Sigmoid colon (tissue), 7 donors: ENCODE measurements around the gene ROBO3. TPM values are rescaled to one million over a fixed set of nuclear protein-coding genes. Genes with fewer than 3 reads are reported as not detected.

ENCODE experiments used
- DNase-seq: peaks from one replicate; pipeline ENCODE4 v3.0.0-alpha.2; 2019
- H3K27ac ChIP-seq, 4 donors: fragments of 200-600 bp; sonication (generic); one replicate each; pipeline ENCODE4 v1.5.1; 2016 to 2019; ENCODE audit warnings: mild to moderate bottlenecking in 1 of 4
- H3K27me3 ChIP-seq, 3 donors: fragments of 200-600 bp; sonication (generic); one replicate each; pipeline ENCODE4 v1.5.1; 2019; ENCODE audit warnings: mild to moderate bottlenecking in 1 of 3
- H3K36me3 ChIP-seq, 4 donors: fragments of 200-600 bp; sonication (generic); one replicate each; pipeline ENCODE4 v1.5.1; 2016 to 2019
- H3K4me1 ChIP-seq, 4 donors: fragments of 200-600 bp; sonication (generic); one replicate each; pipeline ENCODE4 v1.5.1; 2017 to 2019
- H3K4me3 ChIP-seq, 4 donors: fragments of 200-600 bp; sonication (generic); one replicate each; pipeline ENCODE4 v1.5.1; 2017 to 2019; ENCODE audit warnings: mild to moderate bottlenecking in 2 of 4, moderate library complexity in 1 of 4
- H3K9me3 ChIP-seq, 4 donors: fragments of 200-600 bp in 3 of 4; sonication (generic) in 3 of 4; one replicate each; pipeline versions ENCODE4 v1.5.1 to v1.6.1; 2013 to 2019
- EP300 ChIP-seq, 4 donors: sonication (generic); formaldehyde crosslinking; IDR thresholded peaks; one replicate each; pipeline ENCODE4 v1.6.1; 2017; ENCODE audit warnings: antibody characterized with exemption in 4 of 4
- POLR2A ChIP-seq, 2 donors: fragments of 450-650 bp; IDR thresholded peaks; one replicate each; pipeline ENCODE4 v1.6.1; 2016; ENCODE audit warnings: antibody characterized with exemption in 2 of 2, mild to moderate bottlenecking in 2 of 2, moderate library complexity in 2 of 2
- POLR2AphosphoS5 ChIP-seq, 4 donors: sonication (generic); formaldehyde crosslinking; IDR thresholded peaks; one replicate each; pipeline ENCODE4 v1.6.1; 2017; ENCODE audit warnings: antibody characterized with exemption in 4 of 4
- WGBS, 2 donors: extraction: QIAGEN DNeasy Blood & Tissue Kit; methylation state at CpG; one replicate each; pipeline ENCODE4 v1.1.7; 2013; 5-methylcytosine and 5-hydroxymethylcytosine counted together
- intact Hi-C: fragments of 100-400 bp; cut with DNase I; formaldehyde crosslinking; loops from one replicate; pipeline ENCODE4 v1.15.1; 2023
- polyA plus RNA-seq, 3 donors: library from polyadenylated mRNA; stranded (reverse); fragments of 200-250 nt; gene quantifications; one replicate each; pipeline ENCODE4 v1.2.3, GENCODE V29; 2013
- total RNA-seq, 4 donors: library from RNA; depleted of rRNA; stranded (reverse); fragments of >200 nt; gene quantifications; one replicate each; pipeline ENCODE4 v1.1.0, GENCODE V29; 2016
- TF ChIP-seq, protein P1 (sequence below), 4 experiments: fragments of 450-650 bp in 3 of 4; fragments of 200-600 bp in 1 of 4; IDR thresholded peaks; one replicate each; pipeline ENCODE4 v1.5.1; 2016 to 2019; ENCODE audit warnings: antibody characterized with exemption in 4 of 4, mild to moderate bottlenecking in 3 of 4, moderate library complexity in 2 of 4
- donor health status: healthy with polysubstance abuse.
- donor health status: Bipolar disorder and iron deficiency.
- donor health status: healthy.

ROBO3 gene, protein sequence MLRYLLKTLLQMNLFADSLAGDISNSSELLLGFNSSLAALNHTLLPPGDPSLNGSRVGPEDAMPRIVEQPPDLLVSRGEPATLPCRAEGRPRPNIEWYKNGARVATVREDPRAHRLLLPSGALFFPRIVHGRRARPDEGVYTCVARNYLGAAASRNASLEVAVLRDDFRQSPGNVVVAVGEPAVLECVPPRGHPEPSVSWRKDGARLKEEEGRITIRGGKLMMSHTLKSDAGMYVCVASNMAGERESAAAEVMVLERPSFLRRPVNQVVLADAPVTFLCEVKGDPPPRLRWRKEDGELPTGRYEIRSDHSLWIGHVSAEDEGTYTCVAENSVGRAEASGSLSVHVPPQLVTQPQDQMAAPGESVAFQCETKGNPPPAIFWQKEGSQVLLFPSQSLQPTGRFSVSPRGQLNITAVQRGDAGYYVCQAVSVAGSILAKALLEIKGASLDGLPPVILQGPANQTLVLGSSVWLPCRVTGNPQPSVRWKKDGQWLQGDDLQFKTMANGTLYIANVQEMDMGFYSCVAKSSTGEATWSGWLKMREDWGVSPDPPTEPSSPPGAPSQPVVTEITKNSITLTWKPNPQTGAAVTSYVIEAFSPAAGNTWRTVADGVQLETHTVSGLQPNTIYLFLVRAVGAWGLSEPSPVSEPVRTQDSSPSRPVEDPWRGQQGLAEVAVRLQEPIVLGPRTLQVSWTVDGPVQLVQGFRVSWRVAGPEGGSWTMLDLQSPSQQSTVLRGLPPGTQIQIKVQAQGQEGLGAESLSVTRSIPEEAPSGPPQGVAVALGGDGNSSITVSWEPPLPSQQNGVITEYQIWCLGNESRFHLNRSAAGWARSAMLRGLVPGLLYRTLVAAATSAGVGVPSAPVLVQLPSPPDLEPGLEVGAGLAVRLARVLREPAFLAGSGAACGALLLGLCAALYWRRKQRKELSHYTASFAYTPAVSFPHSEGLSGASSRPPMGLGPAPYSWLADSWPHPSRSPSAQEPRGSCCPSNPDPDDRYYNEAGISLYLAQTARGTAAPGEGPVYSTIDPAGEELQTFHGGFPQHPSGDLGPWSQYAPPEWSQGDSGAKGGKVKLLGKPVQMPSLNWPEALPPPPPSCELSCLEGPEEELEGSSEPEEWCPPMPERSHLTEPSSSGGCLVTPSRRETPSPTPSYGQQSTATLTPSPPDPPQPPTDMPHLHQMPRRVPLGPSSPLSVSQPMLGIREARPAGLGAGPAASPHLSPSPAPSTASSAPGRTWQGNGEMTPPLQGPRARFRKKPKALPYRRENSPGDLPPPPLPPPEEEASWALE (N-terminal part only)
- 10 to 100 TPM in 2 of 4 donors, 1 to 10 TPM in 2; 9.1 to 37.7 (median 10.1) TPM for total RNA-seq
- polyA plus RNA-seq = 1 to 10 TPM; 1.6 to 7.8 (median 2.4) TPM

DNA sequence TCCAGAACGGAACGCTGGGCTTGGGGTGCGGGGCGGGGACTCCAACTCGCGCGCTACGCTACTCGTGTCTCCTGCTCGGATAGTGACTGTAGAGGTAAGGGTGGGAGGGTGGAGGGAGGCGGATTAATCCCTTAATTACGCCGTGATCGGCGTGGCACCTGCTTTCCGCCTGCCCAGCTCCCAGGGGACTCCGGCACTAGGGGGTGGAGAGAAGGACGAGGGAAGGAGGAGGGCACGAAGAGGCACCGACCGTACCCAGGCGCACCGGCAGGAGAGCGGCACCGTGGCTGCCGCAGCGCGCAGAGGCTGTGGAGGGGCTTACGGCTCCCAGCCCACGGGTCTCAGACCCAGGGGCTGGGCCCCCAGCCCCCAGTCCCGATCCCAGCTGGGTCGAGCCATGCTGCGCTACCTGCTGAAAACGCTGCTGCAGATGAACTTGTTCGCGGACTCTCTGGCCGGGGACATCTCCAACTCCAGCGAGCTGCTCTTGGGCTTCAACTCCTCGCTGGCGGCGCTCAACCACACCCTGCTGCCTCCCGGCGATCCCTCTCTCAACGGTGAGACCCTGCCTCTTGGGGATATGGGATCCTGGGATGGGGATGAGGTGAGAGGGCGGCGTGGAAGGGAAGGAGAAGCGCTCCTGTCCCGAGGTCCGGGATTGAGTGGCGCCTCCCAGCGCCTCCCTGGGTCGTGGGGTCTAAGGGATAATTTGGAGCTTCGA lies at the start of gene ROBO3:
TSS of gene ROBO3 (plus strand) at position 252 of the 721 bp plus-strand sequence. CDS start at position 398, 146 bp downstream.
- H3K9me3 ChIP-seq = no peaks in the 10 kb centered on the region
- TF ChIP-seq, protein P1, sequence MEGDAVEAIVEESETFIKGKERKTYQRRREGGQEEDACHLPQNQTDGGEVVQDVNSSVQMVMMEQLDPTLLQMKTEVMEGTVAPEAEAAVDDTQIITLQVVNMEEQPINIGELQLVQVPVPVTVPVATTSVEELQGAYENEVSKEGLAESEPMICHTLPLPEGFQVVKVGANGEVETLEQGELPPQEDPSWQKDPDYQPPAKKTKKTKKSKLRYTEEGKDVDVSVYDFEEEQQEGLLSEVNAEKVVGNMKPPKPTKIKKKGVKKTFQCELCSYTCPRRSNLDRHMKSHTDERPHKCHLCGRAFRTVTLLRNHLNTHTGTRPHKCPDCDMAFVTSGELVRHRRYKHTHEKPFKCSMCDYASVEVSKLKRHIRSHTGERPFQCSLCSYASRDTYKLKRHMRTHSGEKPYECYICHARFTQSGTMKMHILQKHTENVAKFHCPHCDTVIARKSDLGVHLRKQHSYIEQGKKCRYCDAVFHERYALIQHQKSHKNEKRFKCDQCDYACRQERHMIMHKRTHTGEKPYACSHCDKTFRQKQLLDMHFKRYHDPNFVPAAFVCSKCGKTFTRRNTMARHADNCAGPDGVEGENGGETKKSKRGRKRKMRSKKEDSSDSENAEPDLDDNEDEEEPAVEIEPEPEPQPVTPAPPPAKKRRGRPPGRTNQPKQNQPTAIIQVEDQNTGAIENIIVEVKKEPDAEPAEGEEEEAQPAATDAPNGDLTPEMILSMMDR (IDR thresholded peaks at IDR 0.05) = no peak
- no peak for TF ChIP-seq POLR2A (IDR thresholded peaks at IDR 0.05)
- TF ChIP-seq EP300 (IDR thresholded peaks at IDR 0.05) = no peak
- no peak for TF ChIP-seq POLR2AphosphoS5 (IDR thresholded peaks at IDR 0.05)
- no peak within 1 kb of the TSS for H3K27ac ChIP-seq
- H3K4me3 ChIP-seq = peak within 1 kb of the TSS in 3 of 4 donors; percentile 14 to 30 (median 29)
- peak; percentile 56 for DNase-seq
- H3K4me1 ChIP-seq = peaks cover 0 to 46% (median 38%) of the 10 kb centered on the region in 4 donors
- H3K36me3 ChIP-seq = no peaks in the 10 kb centered on the region
- intact Hi-C loops = no loop called here
- H3K27me3 ChIP-seq = peaks cover 48 to 100% (median 93%) of the 10 kb centered on the region in 3 donors
- WGBS, 2 donors = 3 to 4% methylated on average over 53 of the region's 53 CpGs

DNA sequence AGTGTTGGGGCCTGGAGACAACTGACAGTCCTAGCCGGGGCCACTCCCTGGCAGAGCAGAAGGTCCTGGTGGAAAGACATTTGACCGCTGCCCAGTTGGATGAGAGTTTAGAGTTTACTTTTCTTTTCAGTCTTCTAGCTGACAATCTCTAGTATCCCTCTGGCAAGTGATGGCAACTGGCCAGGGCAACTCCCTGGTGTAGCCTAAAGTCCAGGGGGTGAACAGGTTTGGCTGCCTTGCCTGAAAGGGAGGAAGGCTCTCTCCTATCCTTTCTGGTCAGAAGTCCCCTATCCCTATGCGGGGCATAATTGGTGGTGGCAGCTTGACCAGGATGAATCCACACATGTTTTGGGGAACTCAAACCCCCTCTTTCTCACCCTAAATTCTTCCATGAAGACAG lies 48.2 kb upstream of the ROBO3 start:
- no peak for DNase-seq
- H3K9me3 ChIP-seq = no peaks in the 10 kb centered on the region
- peaks cover 0 to 33% (median 0%) of the 10 kb centered on the region in 3 donors for H3K27me3 ChIP-seq
- no peak overlapping the region for H3K4me3 ChIP-seq
- TF ChIP-seq EP300 (IDR thresholded peaks at IDR 0.05) = no peak
- TF ChIP-seq POLR2A (IDR thresholded peaks at IDR 0.05) = no peak
- TF ChIP-seq, protein P1 (IDR thresholded peaks at IDR 0.05) = no peak
- TF ChIP-seq POLR2AphosphoS5 (IDR thresholded peaks at IDR 0.05) = no peak
- no peaks in the 10 kb centered on the region for H3K4me1 ChIP-seq
- intact Hi-C loops = no loop called here
- 25 to 80% methylated on average over 3 of the region's 3 CpGs for WGBS, 2 donors
- no peaks in the 10 kb centered on the region for H3K36me3 ChIP-seq
- H3K27ac ChIP-seq = no peak overlapping the region

DNA sequence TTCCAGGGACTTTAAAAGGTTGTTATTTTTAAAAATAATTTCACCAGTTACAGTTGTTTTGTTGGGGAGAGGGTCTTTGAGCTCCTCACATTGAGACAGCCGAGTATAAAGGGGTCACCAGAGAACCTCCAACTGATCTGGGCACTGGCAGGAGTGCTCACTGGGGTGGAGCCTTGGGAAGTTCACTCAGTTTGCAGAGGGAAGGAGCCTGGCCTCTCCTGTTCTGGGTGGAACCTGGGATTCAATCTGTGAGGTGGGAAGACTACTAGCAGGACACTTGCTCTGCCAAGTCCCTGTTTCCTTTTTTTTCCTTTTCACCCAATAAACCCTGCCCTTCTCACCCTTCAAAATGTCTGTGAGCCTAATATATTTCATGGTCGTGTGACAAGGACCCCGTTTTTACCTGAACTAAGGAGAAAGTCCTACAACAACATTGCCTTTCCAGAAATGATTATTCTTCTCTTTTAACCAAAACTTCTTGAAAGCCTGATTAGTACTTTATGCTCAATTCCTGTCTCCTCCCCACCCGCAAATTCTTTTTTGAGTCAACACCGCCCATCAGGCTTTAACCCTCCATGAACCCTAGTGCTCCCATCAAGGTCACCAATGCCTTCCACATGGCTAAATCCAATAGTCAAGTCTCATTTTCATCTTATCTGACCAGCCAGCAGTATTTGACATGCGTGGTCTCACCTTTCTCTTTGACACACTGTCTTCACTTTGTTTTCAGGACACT lies 43.1 kb upstream of the ROBO3 start:
- intact Hi-C loops = no loop called here
- peaks cover 0 to 7% (median 0%) of the 10 kb centered on the region in 3 donors for H3K27me3 ChIP-seq
- H3K9me3 ChIP-seq = no peaks in the 10 kb centered on the region
- no peak overlapping the region for H3K4me3 ChIP-seq
- no peak for DNase-seq
- TF ChIP-seq, protein P1 (IDR thresholded peaks at IDR 0.05) = no peak
- no peak for TF ChIP-seq EP300 (IDR thresholded peaks at IDR 0.05)
- TF ChIP-seq POLR2A (IDR thresholded peaks at IDR 0.05) = no peak
- TF ChIP-seq POLR2AphosphoS5 (IDR thresholded peaks at IDR 0.05) = no peak
- 84 to 86% methylated on average over 6 of the region's 6 CpGs for WGBS, 2 donors
- H3K36me3 ChIP-seq = no peaks in the 10 kb centered on the region
- no peak overlapping the region for H3K27ac ChIP-seq
- H3K4me1 ChIP-seq = no peaks in the 10 kb centered on the region
